Activated CD4-positive, alpha-beta T cell treated with anti-CD3 and anti-CD28 coated beads, Interleukin-2, Interleukin-6, amounts not matched to agents 100 ng/mL and 50 ng/mL, durations not matched to agents 16 hours and 8 hours (primary cell): ENCODE measurements around the gene IRF2BP2.

ENCODE experiments used
- DNase-seq: peaks from one replicate; pipeline ENCODE4 v3.0.0-alpha.2; 2020

The IRF2BP2 gene

DNA sequence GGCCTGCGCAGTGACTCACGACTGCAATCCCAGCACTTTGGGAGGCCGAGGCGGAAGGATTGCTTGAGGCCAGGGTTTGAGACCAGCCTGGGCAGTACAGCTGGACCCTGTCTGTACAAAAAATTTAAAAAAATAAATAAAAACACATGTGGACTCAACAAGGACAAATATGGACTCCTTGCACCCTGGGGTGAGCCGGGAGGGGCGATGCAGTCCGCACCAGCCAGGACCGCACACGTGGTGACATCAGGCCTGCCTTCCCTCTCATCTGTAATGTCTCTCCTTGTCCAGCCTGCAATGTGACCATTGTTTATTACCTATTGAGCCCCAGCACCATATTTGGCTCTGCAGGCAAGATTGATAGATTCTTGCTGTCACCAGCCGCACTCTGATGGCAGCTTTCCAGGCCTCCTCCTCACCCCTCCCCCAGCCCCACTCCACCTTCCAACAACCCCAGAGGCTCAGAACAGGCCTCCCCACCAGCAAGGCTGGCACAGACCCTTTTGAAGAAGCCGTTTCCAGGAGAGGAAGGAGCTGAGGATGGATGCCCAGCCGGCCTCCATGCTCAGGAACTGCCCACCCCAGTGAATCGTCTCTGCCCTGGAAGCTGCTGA is 55.2 kb downstream of the IRF2BP2 start:
- no peak for DNase-seq
